Keratinocyte (primary cell): ENCODE measurements around the gene MTCP1. TPM values are rescaled to one million over a fixed set of nuclear protein-coding genes. Genes with fewer than 3 reads are reported as not detected.

Source experiments
- DNase-seq: peaks from one replicate; pipeline ENCODE4 v3.0.0-alpha.2; 2011; ENCODE audit warnings: low read depth, missing footprints, low spot score
- FAIRE-seq: peaks from 2 replicates; lab custom pipeline; 2011; peaks lifted over from hg19 to GRCh38; lab: Jason Lieb, UNC
- H2AFZ ChIP-seq: 2 replicates; pipeline ENCODE4 v1.6.0; 2012; ENCODE audit warnings: low read length, control low read depth, inconsistent platforms; ENCODE audit not compliant: control insufficient read depth
- H3K27ac ChIP-seq: 2 replicates; pipeline ENCODE4 v1.5.1; 2011; ENCODE audit warnings: low read length; ENCODE audit not compliant: control insufficient read depth, insufficient read depth
- H3K27me3 ChIP-seq: 3 replicates; pipeline ENCODE4 v1.6.0; 2011; ENCODE audit warnings: low read length; ENCODE audit not compliant: control insufficient read depth, insufficient read depth; ENCODE audit errors: extremely low read depth
- H3K36me3 ChIP-seq, 2 experiments: 2 replicates in 1 of 2; 3 replicates in 1 of 2; pipeline ENCODE4 v1.5.1; 2011; ENCODE audit warnings: low read length in 2 of 2, mild to moderate bottlenecking in 1 of 2; ENCODE audit not compliant: control insufficient read depth in 2 of 2, insufficient read depth in 2 of 2; ENCODE audit errors: extremely low read depth in 1 of 2
- H3K4me1 ChIP-seq: 3 replicates; pipeline ENCODE4 v1.5.1; 2011; ENCODE audit warnings: low read length; ENCODE audit not compliant: control insufficient read depth, insufficient read depth; ENCODE audit errors: extremely low read depth
- H3K4me2 ChIP-seq: 3 replicates; pipeline ENCODE4 v1.6.0; 2011; ENCODE audit warnings: low read depth, low read length; ENCODE audit not compliant: control insufficient read depth, insufficient read depth; ENCODE audit errors: extremely low read depth
- H3K4me3 ChIP-seq, 3 experiments: fragments of 200-600 bp in 1 of 3; sonication (generic) in 1 of 3; 2 replicates in 2 of 3; 3 replicates in 1 of 3; pipeline ENCODE4 v1.5.1; 2011 to 2016; ENCODE audit warnings: low read length in 3 of 3, mild to moderate bottlenecking in 3 of 3, control low read depth in 2 of 3, inconsistent platforms in 1 of 3, low read depth in 1 of 3, mixed read lengths in 1 of 3, mixed run types in 1 of 3, moderate library complexity in 1 of 3; ENCODE audit not compliant: control insufficient read depth in 2 of 3, insufficient read depth in 2 of 3; ENCODE audit errors: extremely low read depth in 1 of 3
- H3K79me2 ChIP-seq: 2 replicates; pipeline ENCODE4 v1.6.0; 2012; ENCODE audit warnings: low read length; ENCODE audit not compliant: control insufficient read depth, insufficient read depth
- H3K9ac ChIP-seq: 3 replicates; pipeline ENCODE4 v1.6.0; 2011; ENCODE audit warnings: low read length; ENCODE audit not compliant: control insufficient read depth, insufficient read depth; ENCODE audit errors: extremely low read depth
- H3K9me1 ChIP-seq: 3 replicates; pipeline ENCODE4 v1.6.0; 2011; ENCODE audit warnings: low read length; ENCODE audit not compliant: control insufficient read depth, insufficient read depth; ENCODE audit errors: extremely low read depth
- H3K9me3 ChIP-seq: 2 replicates; pipeline ENCODE4 v1.5.1; 2012; ENCODE audit warnings: low read depth, low read length; ENCODE audit not compliant: control insufficient read depth
- H4K20me1 ChIP-seq: 3 replicates; pipeline ENCODE4 v1.6.0; 2011; ENCODE audit warnings: low read length; ENCODE audit not compliant: control insufficient read depth, insufficient read depth; ENCODE audit errors: extremely low read depth
- CTCF ChIP-seq, 3 experiments: IDR thresholded peaks in 1 of 3; conservative IDR thresholded peaks in 1 of 3; optimal IDR thresholded peaks in 1 of 3; 2 replicates in 2 of 3; 3 replicates in 1 of 3; pipeline versions ENCODE3 to v1.5.1; 2011; ENCODE audit warnings: low read length in 3 of 3, mild to moderate bottlenecking in 3 of 3, moderate library complexity in 2 of 3, control low read depth in 1 of 3, inconsistent platforms in 1 of 3; ENCODE audit not compliant: insufficient read depth in 2 of 3; ENCODE audit errors: extremely low read depth in 1 of 3
- EZH2 ChIP-seq: IDR thresholded peaks from one replicate; pipeline ENCODE4 v1.6.1; 2012; ENCODE audit warnings: inconsistent platforms, mild to moderate bottlenecking, low read length, moderate library complexity
- dilution Hi-C: fragments of 300-500 bp; cut with MboI; formaldehyde crosslinking; loops from one replicate; pipeline ENCODE4 v1.7.0; 2020; ENCODE audit warnings: low sequenced_read_pairs; ENCODE audit not compliant: extremely low pct_ligation_motif_present
- polyA plus RNA-seq, 5 experiments: library from polyadenylated mRNA; depleted of rRNA in 3 of 5; stranded (reverse) in 3 of 5; stranded (forward) in 1 of 5; unstranded in 1 of 5; fragments of >200 nt; gene quantifications; 1 replicate in 1 of 5; 2 replicates in 3 of 5; 3 replicates in 1 of 5; pipeline versions ENCODE4 v1.2.1 to v1.2.3, GENCODE V29; 2011 to 2012; ENCODE audit warnings: missing spikeins in 2 of 5, low read depth in 1 of 5, low replicate concordance in 1 of 5

The MTCP1 gene
- polyA plus RNA-seq, 1 donor (not counting 4 experiments of a cell fraction or from before 2014, with no cell fraction given) = 20.2 TPM

GRCh38 chrX:155113097-155113496, 42.2 kb upstream of the MTCP1 start:
- no peaks in the 10 kb centered on the region for H3K9me3 ChIP-seq
- no peaks in the 10 kb centered on the region for H3K79me2 ChIP-seq
- H3K4me3 ChIP-seq = no peak overlapping the region
- no peak for FAIRE-seq
- no peaks in the 10 kb centered on the region for H3K36me3 ChIP-seq
- peaks cover 4% of the 10 kb centered on the region for H3K4me1 ChIP-seq
- no peak overlapping the region for H2AFZ ChIP-seq
- H3K4me2 ChIP-seq = no peak overlapping the region
- no peaks in the 10 kb centered on the region for H3K9me1 ChIP-seq
- no peak for DNase-seq
- no peak overlapping the region for H3K9ac ChIP-seq
- H3K27ac ChIP-seq = peak overlapping the region; percentile 69
- dilution Hi-C loops = no loop called here
- no peaks in the 10 kb centered on the region for H4K20me1 ChIP-seq
- H3K27me3 ChIP-seq = no peaks in the 10 kb centered on the region
- TF ChIP-seq EZH2 = no peak
- no peak for TF ChIP-seq CTCF (optimal IDR thresholded peaks at IDR 0.05 in 1 of 3, IDR thresholded peaks at IDR 0.05 in 1 of 3, conservative IDR thresholded peaks at IDR 0.05 in 1 of 3; ENCODE audit: extremely low read depth in 1 of 3, insufficient read depth in 2 of 3, low read length in 3 of 3)

GRCh38 chrX:155112171-155112570, 41.2 kb upstream of the MTCP1 start:
- no peak overlapping the region for H2AFZ ChIP-seq
- H3K36me3 ChIP-seq = no peaks in the 10 kb centered on the region
- H3K27ac ChIP-seq = peak overlapping the region; percentile 69
- no peak overlapping the region for H3K4me2 ChIP-seq
- no peaks in the 10 kb centered on the region for H3K9me1 ChIP-seq
- DNase-seq (no peak), FAIRE-seq (peak; percentile 67)
- no peaks in the 10 kb centered on the region for H4K20me1 ChIP-seq
- no peak for TF ChIP-seq CTCF (optimal IDR thresholded peaks at IDR 0.05 in 1 of 3, IDR thresholded peaks at IDR 0.05 in 1 of 3, conservative IDR thresholded peaks at IDR 0.05 in 1 of 3; ENCODE audit: extremely low read depth in 1 of 3, insufficient read depth in 2 of 3, low read length in 3 of 3)
- TF ChIP-seq EZH2 = no peak
- no peaks in the 10 kb centered on the region for H3K27me3 ChIP-seq
- H3K9ac ChIP-seq = no peak overlapping the region
- H3K4me1 ChIP-seq = peaks cover 4% of the 10 kb centered on the region
- no peaks in the 10 kb centered on the region for H3K9me3 ChIP-seq
- no peak overlapping the region for H3K4me3 ChIP-seq
- H3K79me2 ChIP-seq = no peaks in the 10 kb centered on the region
- dilution Hi-C loops = no loop called here
